Measurements from ENCODE around the gene ARHGEF39.
"Not testable (repeated sequence)": the region's sequence is repeated elsewhere in the genome, so short reads cannot be mapped to it uniquely, and the experiment has no call there.

Gene ARHGEF39

GRCh38 chr9:35616681-35617459, 48.1 kb downstream of the ARHGEF39 start:
- Histone ChIP-seq H3K27ac (ENCODE audit: low read depth, low read length) (no peak overlapping the region), H3K9me3 (ENCODE audit: control insufficient read depth, insufficient read depth, low read length) (no peaks in the 10 kb centered on the region), H3K4me1 (ENCODE audit: control insufficient read depth, insufficient read depth, low read length) (peaks cover 3% of the 10 kb centered on the region; the same call in 1 of the 2 replicates), H3K4me3 (ENCODE audit: low read depth, low read length) (peak overlapping the region; percentile 69), H3K27me3 (ENCODE audit: control insufficient read depth, insufficient read depth, low read length) (peaks cover 25% of the 10 kb centered on the region), H3K9ac (ENCODE audit: low read depth, low read length) (peak overlapping the region; percentile 40; the same call in 1 of the 2 replicates), H3K36me3 (ENCODE audit: control insufficient read depth, insufficient read depth, low read length) (no peaks in the 10 kb centered on the region)

- no peaks in the 10 kb centered on the region for H3K9me3 ChIP-seq (ENCODE audit: control insufficient read depth, insufficient read depth, low read length)
- H3K4me1 ChIP-seq (ENCODE audit: control insufficient read depth, insufficient read depth, low read length): peaks cover 3% of the 10 kb centered on the region; the same call in 1 of the 2 replicates
- peak overlapping the region; percentile 69 for H3K4me3 ChIP-seq (ENCODE audit: low read depth, low read length)
- H3K36me3 ChIP-seq (ENCODE audit: control insufficient read depth, insufficient read depth, low read length): no peaks in the 10 kb centered on the region
- H3K9ac ChIP-seq (ENCODE audit: low read depth, low read length): no peak overlapping the region
- H3K27me3 ChIP-seq (ENCODE audit: control insufficient read depth, insufficient read depth, low read length): peaks cover 25% of the 10 kb centered on the region
- no peak overlapping the region for H3K27ac ChIP-seq (ENCODE audit: low read depth, low read length)
Observed at GRCh38 chr9:35615981-35616680, 48.9 kb downstream of the ARHGEF39 start.

- H3K4me3 ChIP-seq (ENCODE audit: low read depth, low read length): no peak overlapping the region
- H3K27me3 ChIP-seq (ENCODE audit: control insufficient read depth, insufficient read depth, low read length): peaks cover 19% of the 10 kb centered on the region
- no peaks in the 10 kb centered on the region for H3K9me3 ChIP-seq (ENCODE audit: control insufficient read depth, insufficient read depth, low read length)
- H3K27ac ChIP-seq (ENCODE audit: low read depth, low read length): no peak overlapping the region
- H3K36me3 ChIP-seq (ENCODE audit: control insufficient read depth, insufficient read depth, low read length): peaks cover 20% of the 10 kb centered on the region
- H3K4me1 ChIP-seq (ENCODE audit: control insufficient read depth, insufficient read depth, low read length): peaks cover 3% of the 10 kb centered on the region; the same call in 1 of the 2 replicates
- H3K9ac ChIP-seq (ENCODE audit: low read depth, low read length): no peak overlapping the region
Observed at GRCh38 chr9:35612843-35613242, 52.2 kb downstream of the ARHGEF39 start.

- not testable (repeated sequence) for H3K9me3 ChIP-seq (ENCODE audit: control insufficient read depth, insufficient read depth, low read length); H3K4me1 ChIP-seq (ENCODE audit: control insufficient read depth, insufficient read depth, low read length); H3K27ac ChIP-seq (ENCODE audit: low read depth, low read length); H3K4me3 ChIP-seq (ENCODE audit: low read depth, low read length); H3K9ac ChIP-seq (ENCODE audit: low read depth, low read length)
- Histone ChIP-seq H3K36me3 (ENCODE audit: control insufficient read depth, insufficient read depth, low read length) (peaks cover 26% of the 10 kb centered on the region), H3K27me3 (ENCODE audit: control insufficient read depth, insufficient read depth, low read length) (peaks cover 12% of the 10 kb centered on the region)
Observed at GRCh38 chr9:35612066-35612465, 52.9 kb downstream of the ARHGEF39 start.

GRCh38 chr9:35611230-35611797, 53.7 kb downstream of the ARHGEF39 start:
- no peaks in the 10 kb centered on the region for H3K9me3 ChIP-seq (ENCODE audit: control insufficient read depth, insufficient read depth, low read length)
- peaks cover under 1% of the 10 kb centered on the region; the same call in 1 of the 2 replicates for H3K4me1 ChIP-seq (ENCODE audit: control insufficient read depth, insufficient read depth, low read length)

GRCh38 chr9:35609820-35610163, 55.2 kb downstream of the ARHGEF39 start:
- H3K36me3 ChIP-seq (ENCODE audit: control insufficient read depth, insufficient read depth, low read length): peaks cover 26% of the 10 kb centered on the region
- no peaks in the 10 kb centered on the region for H3K27me3 ChIP-seq (ENCODE audit: control insufficient read depth, insufficient read depth, low read length)
- H3K9ac ChIP-seq (ENCODE audit: low read depth, low read length): no peak overlapping the region
- H3K27ac ChIP-seq (ENCODE audit: low read depth, low read length): no peak overlapping the region
- no peaks in the 10 kb centered on the region for H3K9me3 ChIP-seq (ENCODE audit: control insufficient read depth, insufficient read depth, low read length)
- no peak overlapping the region for H3K4me3 ChIP-seq (ENCODE audit: low read depth, low read length)
- H3K4me1 ChIP-seq (ENCODE audit: control insufficient read depth, insufficient read depth, low read length): no peaks in the 10 kb centered on the region

More at GRCh38 chr9:35611230-35611797, 53.7 kb downstream of the ARHGEF39 start:
- Histone ChIP-seq H3K27ac (ENCODE audit: low read depth, low read length) (no peak overlapping the region), H3K9ac (ENCODE audit: low read depth, low read length) (no peak overlapping the region), H3K27me3 (ENCODE audit: control insufficient read depth, insufficient read depth, low read length) (peaks cover 8% of the 10 kb centered on the region), H3K4me3 (ENCODE audit: low read depth, low read length) (no peak overlapping the region), H3K36me3 (ENCODE audit: control insufficient read depth, insufficient read depth, low read length) (peaks cover 26% of the 10 kb centered on the region)
